MV-4-11 (cell line): ENCODE measurements around the gene REEP1.
"Not testable (repeated sequence)": the region's sequence is repeated elsewhere in the genome, so short reads cannot be mapped to it uniquely, and the experiment has no call there.

ENCODE experiments used
- DNase-seq: peaks from one replicate; lab custom pipeline; 2025; lab: John Stamatoyannopoulos, UW

REEP1 gene

DNA sequence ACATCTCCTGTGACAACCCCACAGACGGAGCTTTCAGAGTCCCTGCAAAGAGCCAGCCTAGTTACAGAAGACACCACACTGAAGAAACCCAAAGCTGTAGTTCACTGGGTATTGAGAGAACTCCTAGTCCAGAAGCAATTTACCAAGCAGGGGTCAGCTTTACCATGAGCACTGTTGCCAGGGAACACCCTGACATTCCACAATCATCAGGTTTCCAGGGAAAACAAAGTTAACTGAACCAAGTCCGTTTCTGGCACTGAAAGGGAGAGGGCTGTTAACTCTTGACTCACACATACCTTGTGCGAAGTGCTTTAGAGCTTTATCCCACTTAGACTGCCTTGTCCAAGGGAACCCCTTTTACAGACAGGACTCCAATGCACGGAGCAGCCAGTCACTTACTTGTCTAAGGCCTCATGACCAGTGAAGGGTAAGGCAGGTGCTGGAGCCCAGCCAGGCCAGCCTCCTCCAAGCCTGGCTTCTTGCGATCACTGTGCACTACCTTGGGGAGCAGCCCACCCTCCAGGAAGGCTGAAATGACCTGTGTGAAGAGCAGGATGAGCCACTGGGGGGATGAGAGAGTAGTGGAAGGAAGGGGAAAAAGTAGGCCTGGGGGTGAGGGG is 53.9 kb downstream of the REEP1 start:
- no peak for DNase-seq

- DNase-seq = no peak
Measured at GRCh38 chr2:86281066-86281700, 56.2 kb downstream of the REEP1 start.

DNA sequence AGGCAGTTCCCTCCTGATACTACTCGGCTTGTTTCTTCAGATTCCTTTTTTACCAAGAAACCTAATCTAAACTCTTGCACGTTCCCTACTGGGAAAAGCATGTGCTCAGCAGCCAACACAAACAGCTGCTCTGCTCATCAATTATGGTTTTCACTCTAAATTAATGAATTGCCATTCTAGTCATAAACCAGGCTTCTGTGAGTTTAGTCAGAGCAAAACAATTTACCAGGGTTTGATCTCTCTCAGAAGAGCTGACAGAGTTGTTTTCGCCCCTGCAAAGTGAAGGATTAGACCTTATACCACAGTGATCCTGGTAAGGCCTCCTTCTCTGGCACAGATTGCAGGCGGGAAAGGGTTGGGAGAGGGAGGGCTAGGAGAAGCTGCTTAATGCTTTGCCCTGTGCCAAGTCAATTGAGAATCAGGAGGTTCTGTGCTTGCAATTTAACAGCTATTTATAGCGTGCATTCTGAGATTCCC is 57.2 kb downstream of the REEP1 start:
- DNase-seq = no peak

- DNase-seq = no peak
Measured at GRCh38 chr2:86275962-86276361, 61.5 kb downstream of the REEP1 start.

GRCh38 chr2:86275384-86275799 is 62.0 kb downstream of the REEP1 start:
- no peak for DNase-seq

GRCh38 chr2:86274918-86275275 is 62.5 kb downstream of the REEP1 start:
- DNase-seq = no peak

- peak; percentile 87 for DNase-seq
Measured at GRCh38 chr2:86274265-86274917, 63.0 kb downstream of the REEP1 start.

DNA sequence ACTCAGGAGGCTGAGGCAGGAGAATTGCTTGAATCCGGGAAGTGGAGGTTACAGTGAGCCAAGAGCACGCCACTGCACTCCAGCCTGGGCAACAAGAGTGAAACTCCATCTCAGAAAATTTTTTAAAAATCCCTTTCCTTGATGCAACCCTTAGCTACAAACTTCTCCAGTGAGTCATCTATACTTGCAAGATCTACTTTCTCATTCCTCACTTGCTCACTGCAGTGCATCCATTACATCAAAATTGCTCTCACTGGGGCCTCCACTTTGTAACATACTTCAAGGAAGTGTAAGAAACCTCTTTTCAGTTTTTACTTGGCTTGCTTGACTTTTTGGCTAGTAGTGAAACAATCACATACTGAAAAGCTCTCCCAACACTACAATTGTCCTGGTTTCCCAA is 65.3 kb downstream of the REEP1 start:
- no peak for DNase-seq

DNA sequence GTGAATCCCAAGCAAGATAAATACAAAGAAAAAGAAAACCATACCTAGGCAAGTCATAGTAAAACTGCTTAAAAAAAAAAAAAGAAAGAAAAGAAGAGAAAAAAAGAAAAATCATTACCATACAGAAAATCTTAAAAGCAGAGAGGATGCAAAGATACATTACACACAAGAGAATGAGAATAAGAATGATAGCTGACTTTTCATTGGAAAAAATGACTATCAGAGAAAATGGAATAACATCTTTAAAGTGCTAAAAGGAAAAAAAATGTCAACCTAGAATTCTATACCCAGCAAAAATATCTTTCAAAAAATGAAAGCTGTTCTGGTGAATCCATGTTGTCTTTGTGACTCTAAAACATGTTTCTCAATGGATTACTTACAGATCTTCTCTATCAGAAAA is 66.2 kb downstream of the REEP1 start:
- no peak for DNase-seq

DNA sequence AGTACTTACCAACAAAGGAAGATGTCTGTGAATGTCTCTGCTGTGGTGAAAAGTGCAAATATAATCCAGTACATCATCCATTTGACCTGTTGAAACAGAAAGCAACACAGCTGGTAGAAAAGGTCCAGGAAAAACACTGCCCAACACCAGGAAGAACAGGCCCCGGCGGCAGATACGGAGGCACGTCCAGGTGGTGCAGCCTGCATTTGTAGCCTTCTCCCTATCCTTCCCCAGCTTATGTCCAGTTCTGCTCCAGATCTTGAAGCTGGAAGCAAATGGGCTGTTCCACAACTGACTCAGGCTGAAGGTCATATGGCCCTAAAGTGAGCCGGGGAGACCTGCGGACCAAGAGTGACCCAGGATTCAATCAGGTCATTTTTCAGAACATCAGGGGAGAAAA is 73.5 kb downstream of the REEP1 start:
- no peak for DNase-seq

DNA sequence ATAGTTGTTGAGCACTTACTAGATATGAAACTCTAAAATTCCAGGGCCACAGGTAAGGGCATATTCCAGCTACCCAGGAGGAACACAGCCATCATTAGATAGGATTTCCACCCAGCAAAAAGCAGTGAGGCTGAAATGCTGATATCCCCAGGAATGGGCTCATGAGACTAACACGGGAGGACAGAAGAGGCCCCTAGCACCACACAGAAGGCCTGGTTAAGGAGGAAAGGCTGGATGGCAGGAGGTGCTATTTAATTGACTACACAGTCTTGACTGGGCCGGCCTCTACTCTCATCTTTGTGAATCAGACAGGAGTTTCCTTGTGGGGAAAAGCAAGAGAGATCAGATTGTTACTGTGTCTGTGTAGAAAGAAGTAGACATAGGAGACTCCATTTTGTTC is 76.4 kb downstream of the REEP1 start:
- no peak for DNase-seq

GRCh38 chr2:86258106-86258505 is 79.3 kb downstream of the REEP1 start:
- DNase-seq = no peak

DNA sequence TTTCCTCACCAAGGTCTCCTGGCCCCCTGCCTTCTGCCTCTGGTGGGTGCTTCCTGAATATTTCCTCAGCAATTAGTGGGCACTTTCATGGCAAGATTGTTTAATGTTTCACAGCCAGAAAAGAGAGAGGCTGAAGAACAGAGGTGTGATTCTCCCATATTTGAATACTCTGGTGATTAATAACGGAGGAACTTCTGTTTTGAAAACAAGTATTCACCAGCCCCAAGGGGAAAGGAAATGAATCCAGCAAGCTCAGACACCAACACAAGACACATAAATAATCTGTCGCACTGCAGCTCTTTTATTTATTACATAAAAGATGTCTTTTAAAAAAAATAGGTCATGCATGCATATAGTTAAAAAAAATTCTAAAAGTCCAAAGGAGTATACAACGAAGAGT is 80.4 kb downstream of the REEP1 start:
- DNase-seq = no peak

DNA sequence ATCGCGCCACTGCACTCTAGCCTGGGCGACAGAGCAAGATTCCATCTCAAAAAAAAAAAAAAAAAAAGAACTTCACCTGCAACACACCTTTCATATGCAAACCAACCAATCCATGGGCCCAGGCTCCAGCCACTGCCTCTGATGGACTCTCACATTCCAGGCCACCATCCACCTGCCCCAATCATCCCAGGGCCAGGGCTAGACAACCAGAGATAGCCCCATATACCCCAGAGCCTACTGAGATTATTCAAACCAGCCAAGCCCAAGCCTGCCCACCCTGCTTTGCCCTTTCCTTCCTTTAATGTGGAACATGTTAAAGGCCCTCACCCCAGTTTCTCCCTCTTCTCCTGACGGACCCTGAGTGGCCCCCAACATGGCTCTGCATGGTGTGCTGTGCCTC is 81.1 kb downstream of the REEP1 start:
- DNase-seq = no peak

- no peak for DNase-seq
Measured at GRCh38 chr2:86254576-86255538, 82.6 kb downstream of the REEP1 start.

GRCh38 chr2:86253424-86253823 is 84.0 kb downstream of the REEP1 start:
- peak; percentile 41 for DNase-seq

- DNase-seq = no peak
Measured at GRCh38 chr2:86251840-86252266, 85.6 kb downstream of the REEP1 start.

- peak; percentile 30 for DNase-seq
Measured at GRCh38 chr2:86249579-86250391, 87.6 kb downstream of the REEP1 start.

DNA sequence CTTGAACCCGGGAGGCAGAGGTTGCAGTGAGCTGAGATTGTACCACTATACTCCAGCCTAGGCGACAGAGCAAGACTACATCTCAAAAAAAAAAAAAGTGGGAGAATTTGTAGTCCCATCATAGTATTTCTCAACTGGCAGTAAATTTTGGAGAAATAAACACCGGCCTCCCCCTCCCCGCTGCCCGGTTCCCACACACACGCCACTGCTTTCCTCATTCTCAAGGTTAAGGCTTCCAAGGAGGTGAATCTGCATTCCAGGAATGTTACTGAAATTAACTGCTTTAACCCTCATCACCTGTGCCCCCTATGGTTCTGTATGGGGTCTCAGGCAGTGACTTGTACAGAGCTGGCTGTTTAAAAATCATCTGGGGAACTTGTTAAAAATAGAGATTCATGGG is 88.2 kb downstream of the REEP1 start:
- DNase-seq = no peak

DNA sequence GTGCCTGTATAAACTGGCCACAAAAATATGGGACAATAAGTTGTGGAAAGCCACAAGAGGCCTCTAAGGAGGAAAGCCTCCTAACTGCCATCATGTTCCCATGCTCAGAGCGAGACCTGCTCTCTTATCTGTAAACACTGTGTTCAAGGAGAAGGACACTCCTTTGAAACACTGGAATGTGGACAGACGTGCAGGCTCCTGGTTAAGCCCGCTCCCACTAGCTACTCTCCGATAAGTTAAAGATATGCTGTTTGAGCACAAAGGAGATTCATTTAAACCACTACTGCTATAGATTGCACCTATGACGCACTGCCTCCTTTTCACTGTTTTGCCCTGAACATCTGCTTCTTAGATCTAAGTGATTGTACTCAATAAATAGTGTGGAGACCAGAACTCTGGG is 92.2 kb downstream of the REEP1 start:
- DNase-seq = not testable (repeated sequence)

DNA sequence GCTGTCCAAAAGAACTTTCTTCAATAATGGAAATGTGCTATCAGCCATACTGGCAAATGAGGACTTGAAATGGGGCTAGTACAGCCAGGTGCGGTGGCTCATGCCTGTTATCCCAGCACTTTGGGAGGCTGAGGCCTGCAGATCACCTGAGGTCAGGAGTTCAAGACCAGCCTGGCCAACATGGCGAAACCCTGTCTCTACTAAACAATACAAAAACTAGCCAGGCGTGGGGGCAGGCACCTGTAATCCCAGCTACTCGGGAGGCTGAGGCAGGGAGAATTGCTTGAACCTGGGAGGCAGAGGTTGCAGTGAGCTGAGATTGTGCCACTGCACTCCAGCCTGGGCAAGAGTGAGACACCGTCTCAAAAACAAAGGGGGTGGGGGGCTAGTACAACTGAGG is 92.6 kb downstream of the REEP1 start:
- not testable (repeated sequence) for DNase-seq
